ENCODE results near the gene IFT25.

The IFT25 gene

GRCh38 chr1:53894644-53895043 is 50.9 kb downstream of the IFT25 start:
- Mint-ChIP-seq H3K36me3 (ENCODE audit: low read depth) (no peaks in the 10 kb centered on the region), H3K9me3 (no peaks in the 10 kb centered on the region), H3K4me3 (peak overlapping the region in 2 of 3 experiments; percentile 7 to 40), H3K27me3 (ENCODE audit: low read depth) (peaks cover 12% of the 10 kb centered on the region), H3K4me1 (peaks cover 45% of the 10 kb centered on the region), H3K27ac (peak overlapping the region in 1 of 3 experiments; percentile 22)
- TF ChIP-seq CTCF (IDR thresholded peaks at IDR 0.05; ENCODE audit: unreplicated experiment in 3 of 3), result no peak

DNA sequence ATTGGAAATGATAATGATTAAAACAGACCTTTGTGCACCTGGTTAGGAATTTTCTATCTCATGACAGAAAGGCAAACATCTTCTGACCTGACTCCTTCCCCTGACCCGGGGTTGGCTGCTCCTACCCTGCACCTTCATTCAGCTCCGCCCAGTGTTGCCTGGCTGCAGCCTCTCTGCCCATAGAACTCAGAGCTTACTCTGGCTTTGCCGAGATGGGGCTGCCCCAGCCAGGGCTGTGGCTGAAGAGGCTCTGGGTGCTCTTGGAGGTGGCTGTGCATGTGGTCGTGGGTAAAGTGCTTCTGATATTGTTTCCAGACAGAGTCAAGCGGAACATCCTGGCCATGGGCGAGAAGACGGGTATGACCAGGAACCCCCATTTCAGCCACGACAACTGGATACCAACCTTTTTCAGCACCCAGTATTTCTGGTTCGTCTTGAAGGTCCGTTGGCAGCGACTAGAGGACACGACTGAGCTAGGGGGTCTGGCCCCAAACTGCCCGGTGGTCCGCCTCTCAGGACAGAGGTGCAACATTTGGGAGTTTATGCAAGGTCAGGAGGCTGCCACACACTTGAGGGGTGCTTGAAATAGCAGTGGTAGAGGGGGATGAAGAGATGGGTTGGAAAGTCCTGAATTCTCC is 51.4 kb downstream of the IFT25 start, which contains the start of gene DIO1:
DIO1 (plus strand) TSS at position 189 of the 638 bp plus-strand sequence; CDS start at position 213, 24 bp downstream.
- Mint-ChIP-seq H3K9me3 (no peaks in the 10 kb centered on the region), H3K27me3 (ENCODE audit: low read depth) (peaks cover 12% of the 10 kb centered on the region), H3K36me3 (ENCODE audit: low read depth) (no peaks in the 10 kb centered on the region), H3K4me3 (peak within 1 kb of the TSS in 2 of 3 experiments; percentile 34 to 40), H3K4me1 (peaks cover 42% of the 10 kb centered on the region), H3K27ac (peak within 1 kb of the TSS in 2 of 3 experiments; percentile 19 to 22)
- no peak for TF ChIP-seq CTCF (IDR thresholded peaks at IDR 0.05; ENCODE audit: unreplicated experiment in 3 of 3)

DNA sequence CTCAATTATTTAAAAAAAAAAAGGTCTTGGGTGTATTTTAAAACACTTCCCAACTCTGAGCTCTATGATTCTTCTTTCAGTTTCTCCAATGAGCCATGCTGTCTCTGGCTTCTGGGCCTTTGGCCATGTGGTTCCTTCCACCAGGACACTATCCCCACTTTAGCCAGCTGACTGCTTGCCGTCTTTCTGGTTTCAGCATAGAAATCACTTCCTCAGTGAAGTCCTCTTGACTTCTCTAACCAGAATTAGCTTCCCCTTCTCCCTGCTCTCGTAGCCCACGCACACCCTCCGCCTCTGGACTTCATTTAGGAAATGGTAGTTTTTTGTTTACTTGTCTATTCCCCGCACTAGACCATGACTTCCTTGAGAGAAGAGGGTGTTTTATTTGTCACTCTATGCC is 52.6 kb downstream of the IFT25 start:
- no peak for TF ChIP-seq CTCF (IDR thresholded peaks at IDR 0.05; ENCODE audit: unreplicated experiment in 3 of 3)
- Mint-ChIP-seq H3K4me1 (peaks cover 37% of the 10 kb centered on the region), H3K27me3 (ENCODE audit: low read depth) (peaks cover 12% of the 10 kb centered on the region), H3K9me3 (no peaks in the 10 kb centered on the region), H3K4me3 (no peak overlapping the region), H3K36me3 (ENCODE audit: low read depth) (peaks cover 3% of the 10 kb centered on the region), H3K27ac (no peak overlapping the region)

- H3K27me3 Mint-ChIP-seq (ENCODE audit: low read depth), result peaks cover 12% of the 10 kb centered on the region
- peaks cover 8% of the 10 kb centered on the region for H3K36me3 Mint-ChIP-seq (ENCODE audit: low read depth)
- peaks cover 32% of the 10 kb centered on the region for H3K4me1 Mint-ChIP-seq
- no peaks in the 10 kb centered on the region for H3K9me3 Mint-ChIP-seq
- H3K4me3 Mint-ChIP-seq, result no peak overlapping the region
- no peak for TF ChIP-seq CTCF (IDR thresholded peaks at IDR 0.05; ENCODE audit: unreplicated experiment in 3 of 3)
- no peak overlapping the region for H3K27ac Mint-ChIP-seq
Measured at GRCh38 chr1:53891678-53892077, 53.8 kb downstream of the IFT25 start.

GRCh38 chr1:53891018-53891417 is 54.5 kb downstream of the IFT25 start:
- Mint-ChIP-seq H3K27me3 (ENCODE audit: low read depth) (peaks cover 12% of the 10 kb centered on the region), H3K27ac (peak overlapping the region in 1 of 3 experiments; percentile 98), H3K4me1 (peaks cover 27% of the 10 kb centered on the region), H3K4me3 (peak overlapping the region in 2 of 3 experiments; percentile 96 to 97), H3K9me3 (no peaks in the 10 kb centered on the region), H3K36me3 (ENCODE audit: low read depth) (peaks cover 11% of the 10 kb centered on the region)
- no peak for TF ChIP-seq CTCF (IDR thresholded peaks at IDR 0.05; ENCODE audit: unreplicated experiment in 3 of 3)

DNA sequence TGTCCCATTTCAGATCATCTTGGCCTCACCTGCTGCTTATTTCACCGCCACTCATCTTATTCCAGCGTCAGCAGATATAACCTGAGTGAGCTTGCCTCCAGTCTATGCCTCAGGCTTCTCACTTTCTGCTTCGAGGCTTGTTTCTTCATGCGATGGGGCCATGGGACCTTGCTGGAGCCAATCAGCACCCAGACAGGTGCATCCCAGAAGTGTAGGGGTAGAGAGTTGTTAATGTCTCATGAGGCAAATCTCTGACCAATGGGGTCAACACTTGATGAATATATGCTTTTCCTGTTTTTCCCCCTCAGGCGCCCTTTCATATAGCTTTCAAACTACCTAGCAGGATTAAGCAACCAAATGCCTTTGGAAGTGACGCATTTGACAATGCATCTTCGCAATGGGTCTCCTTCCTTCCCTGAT is 55.0 kb downstream of the IFT25 start:
- H3K9me3 Mint-ChIP-seq, result no peaks in the 10 kb centered on the region
- H3K36me3 Mint-ChIP-seq (ENCODE audit: low read depth), result peaks cover 14% of the 10 kb centered on the region
- peaks cover 24% of the 10 kb centered on the region for H3K4me1 Mint-ChIP-seq
- H3K27me3 Mint-ChIP-seq (ENCODE audit: low read depth), result peaks cover 12% of the 10 kb centered on the region
- peak overlapping the region in 2 of 3 experiments; percentile 87 to 98 for H3K27ac Mint-ChIP-seq
- peak overlapping the region; percentile 96 to 97 (median 96) for H3K4me3 Mint-ChIP-seq
- no peak for TF ChIP-seq CTCF (IDR thresholded peaks at IDR 0.05; ENCODE audit: unreplicated experiment in 3 of 3)

All from nephron (organoid).